ENCODE results near the gene CXCL10. TPM values are rescaled to one million over a fixed set of nuclear protein-coding genes. Genes with fewer than 3 reads are reported as not detected.

Gene CXCL10
- total and polyA plus RNA-seq, 10 donors, result 1.4 to 23.1 (median 7.1) TPM

DNA sequence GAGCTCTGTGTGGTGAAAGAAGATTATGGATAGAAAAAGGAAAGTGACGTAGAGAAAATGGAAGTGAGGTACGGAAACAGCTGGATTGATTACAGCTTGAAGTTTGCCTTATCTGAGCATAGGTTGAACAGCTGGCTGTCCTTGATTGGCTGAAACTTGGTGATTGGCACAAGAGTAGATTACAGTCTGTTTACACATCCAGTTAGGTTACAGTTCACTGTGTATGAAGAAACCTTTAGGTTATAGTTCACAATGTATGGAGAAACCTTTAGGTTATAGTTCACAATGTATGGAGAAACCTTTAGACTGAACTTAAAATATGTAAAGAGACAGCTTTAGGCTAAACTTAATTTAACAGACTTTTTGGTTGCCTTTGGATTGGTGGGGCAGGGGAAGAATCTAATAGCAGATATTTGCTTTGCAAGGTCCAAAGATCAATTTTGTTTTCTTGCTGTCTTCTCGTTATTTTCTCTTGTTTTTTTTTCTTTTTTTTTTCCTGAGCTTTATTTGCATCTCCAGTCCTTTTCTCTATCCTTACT is 35.7 kb upstream of the CXCL10 start:
- intact Hi-C loops (cut with DNase I; ENCODE audit: low total_unique reads), result no loop called here
- 54 to 70% (median 63%) methylated on average over 3 of the region's 3 CpGs for WGBS, 5 donors

DNA sequence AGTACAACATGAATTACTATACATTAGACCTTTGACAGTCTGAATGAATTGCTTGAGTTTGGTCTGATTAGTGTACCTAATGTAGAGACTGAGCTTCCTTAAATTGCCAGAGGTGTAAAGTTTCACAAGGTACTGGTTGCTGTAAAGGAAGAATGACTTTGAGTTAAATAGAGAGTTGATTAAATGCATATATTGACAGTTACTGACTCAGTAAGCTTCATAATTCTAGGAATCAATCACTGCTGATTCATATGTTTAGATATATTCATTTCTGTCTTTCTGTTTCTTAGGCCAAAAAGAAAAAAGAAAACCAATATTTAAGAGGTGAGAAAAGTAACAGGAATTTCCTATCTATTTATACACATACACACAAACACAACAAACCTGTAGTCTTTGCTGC is 35.0 kb upstream of the CXCL10 start:
- Histone ChIP-seq H3K27me3 (replicated peaks in 1 of 7) (no peaks in the 10 kb centered on the region), H3K36me3 (no peaks in the 10 kb centered on the region), H3K4me3 (no peak overlapping the region), H3K4me1 (peaks cover 0 to 35% (median 13%) of the 10 kb centered on the region in 6 donors), H3K9me3 (no peaks in the 10 kb centered on the region), H3K27ac (no peak overlapping the region)
- intact Hi-C loops (cut with DNase I; ENCODE audit: low total_unique reads), result no loop called here
- TF ChIP-seq POLR2A (IDR thresholded peaks at IDR 0.05), result no peak
- no peak for TF ChIP-seq POLR2AphosphoS5 (IDR thresholded peaks at IDR 0.05)
- TF ChIP-seq, protein P1, sequence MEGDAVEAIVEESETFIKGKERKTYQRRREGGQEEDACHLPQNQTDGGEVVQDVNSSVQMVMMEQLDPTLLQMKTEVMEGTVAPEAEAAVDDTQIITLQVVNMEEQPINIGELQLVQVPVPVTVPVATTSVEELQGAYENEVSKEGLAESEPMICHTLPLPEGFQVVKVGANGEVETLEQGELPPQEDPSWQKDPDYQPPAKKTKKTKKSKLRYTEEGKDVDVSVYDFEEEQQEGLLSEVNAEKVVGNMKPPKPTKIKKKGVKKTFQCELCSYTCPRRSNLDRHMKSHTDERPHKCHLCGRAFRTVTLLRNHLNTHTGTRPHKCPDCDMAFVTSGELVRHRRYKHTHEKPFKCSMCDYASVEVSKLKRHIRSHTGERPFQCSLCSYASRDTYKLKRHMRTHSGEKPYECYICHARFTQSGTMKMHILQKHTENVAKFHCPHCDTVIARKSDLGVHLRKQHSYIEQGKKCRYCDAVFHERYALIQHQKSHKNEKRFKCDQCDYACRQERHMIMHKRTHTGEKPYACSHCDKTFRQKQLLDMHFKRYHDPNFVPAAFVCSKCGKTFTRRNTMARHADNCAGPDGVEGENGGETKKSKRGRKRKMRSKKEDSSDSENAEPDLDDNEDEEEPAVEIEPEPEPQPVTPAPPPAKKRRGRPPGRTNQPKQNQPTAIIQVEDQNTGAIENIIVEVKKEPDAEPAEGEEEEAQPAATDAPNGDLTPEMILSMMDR (IDR thresholded peaks at IDR 0.05 in 8 of 11, conservative IDR thresholded peaks at IDR 0.05 in 3 of 11), result no peak
- no peak for DNase-seq

More for the DNA sequence above, 35.7 kb upstream of the CXCL10 start:
- H3K36me3 ChIP-seq, result no peaks in the 10 kb centered on the region
- no peaks in the 10 kb centered on the region for H3K27me3 ChIP-seq (replicated peaks in 1 of 7)
- H3K4me1 ChIP-seq, result peaks cover 0 to 35% (median 13%) of the 10 kb centered on the region in 6 donors
- TF ChIP-seq POLR2A (IDR thresholded peaks at IDR 0.05) (no peak), POLR2AphosphoS5 (IDR thresholded peaks at IDR 0.05) (no peak)
- TF ChIP-seq, protein P1 (IDR thresholded peaks at IDR 0.05 in 8 of 11, conservative IDR thresholded peaks at IDR 0.05 in 3 of 11), result no peak
- no peak overlapping the region for H3K27ac ChIP-seq
- DNase-seq, result no peak
- H3K4me3 ChIP-seq, result no peak overlapping the region
- no peaks in the 10 kb centered on the region for H3K9me3 ChIP-seq

DNA sequence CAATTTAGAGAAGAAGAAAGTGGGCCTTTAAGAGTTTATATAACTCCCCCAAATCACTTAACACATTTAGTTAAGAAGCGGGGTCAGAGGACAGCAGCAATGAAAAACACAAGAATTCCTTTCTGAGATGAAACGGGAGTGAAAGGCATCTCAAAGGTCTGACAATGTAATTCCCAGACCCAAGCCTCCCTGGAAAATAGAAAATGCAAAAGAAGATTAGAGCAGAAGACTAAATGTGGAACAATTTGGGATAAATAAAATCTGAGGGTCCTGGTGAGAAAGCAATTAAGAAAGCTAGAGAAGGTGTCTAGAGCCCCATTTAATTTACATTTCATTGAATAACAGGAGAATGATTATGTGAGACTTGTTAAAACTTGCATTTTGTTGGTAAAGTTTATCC is 32.1 kb upstream of the CXCL10 start:
- no peak for DNase-seq
- no peak overlapping the region for H3K27ac ChIP-seq
- 49 to 82% (median 77%) methylated on average over 2 of the region's 2 CpGs for WGBS, 5 donors
- H3K4me3 ChIP-seq, result no peak overlapping the region
- no peaks in the 10 kb centered on the region for H3K9me3 ChIP-seq
- no peaks in the 10 kb centered on the region for H3K27me3 ChIP-seq (replicated peaks in 1 of 7)
- H3K36me3 ChIP-seq, result no peaks in the 10 kb centered on the region
- no peak for TF ChIP-seq POLR2AphosphoS5 (IDR thresholded peaks at IDR 0.05)
- no peak for TF ChIP-seq POLR2A (IDR thresholded peaks at IDR 0.05)
- TF ChIP-seq, protein P1 (IDR thresholded peaks at IDR 0.05 in 8 of 11, conservative IDR thresholded peaks at IDR 0.05 in 3 of 11), result no peak
- H3K4me1 ChIP-seq, result peaks cover 0 to 19% (median 6%) of the 10 kb centered on the region in 6 donors
- intact Hi-C loops (cut with DNase I; ENCODE audit: low total_unique reads), result no loop called here

DNA sequence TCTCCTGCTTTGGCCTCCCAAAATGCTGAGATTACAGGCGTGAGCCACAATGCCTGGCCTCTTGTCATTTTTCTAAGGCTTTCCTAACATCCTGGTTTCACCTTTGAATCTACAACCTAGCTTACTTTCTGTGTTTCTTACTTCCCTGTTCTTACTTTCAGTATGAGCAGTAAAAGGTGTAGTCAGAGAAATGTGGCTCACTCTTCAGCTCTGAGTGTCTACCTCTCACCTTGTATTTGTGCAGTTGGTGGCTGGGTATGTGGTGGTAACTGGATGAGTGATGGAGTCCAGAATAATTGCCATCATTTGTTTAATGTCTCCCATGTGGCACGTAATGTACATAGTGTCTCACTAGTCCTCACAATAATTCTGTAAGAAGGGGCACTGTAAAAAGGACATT is 31.7 kb upstream of the CXCL10 start:
- Histone ChIP-seq H3K4me1 (peaks cover 0 to 15% (median 6%) of the 10 kb centered on the region in 6 donors), H3K27me3 (replicated peaks in 1 of 7) (no peaks in the 10 kb centered on the region), H3K36me3 (no peaks in the 10 kb centered on the region), H3K9me3 (no peaks in the 10 kb centered on the region), H3K27ac (peak overlapping the region in 1 of 8 donors; percentile 28), H3K4me3 (no peak overlapping the region)
- WGBS, 5 donors, result 65 to 73% (median 73%) methylated on average over 2 of the region's 2 CpGs
- TF ChIP-seq POLR2A (IDR thresholded peaks at IDR 0.05) (no peak), POLR2AphosphoS5 (IDR thresholded peaks at IDR 0.05) (no peak)
- TF ChIP-seq, protein P1 (IDR thresholded peaks at IDR 0.05 in 8 of 11, conservative IDR thresholded peaks at IDR 0.05 in 3 of 11), result no peak
- no peak for DNase-seq
- intact Hi-C loops (cut with DNase I; ENCODE audit: low total_unique reads), result no loop called here

All from spleen (tissue), 11 donors.